Measurements from ENCODE around the gene RAPSN. TPM values are rescaled to one million over a fixed set of nuclear protein-coding genes. Genes with fewer than 3 reads are reported as not detected.

RAPSN gene
- total and polyA plus RNA-seq, 2 of the 8 experiments (the other 6 are each of a cell fraction or from before 2014, with no cell fraction given): 0.06 to 0.34 TPM

GRCh38 chr11:47409440-47410369 is 39.2 kb downstream of the RAPSN start:
- Histone ChIP-seq H2BK120ac (replicated peaks; ENCODE audit: low read depth, low read length) (no peak overlapping the region), H4K91ac (replicated peaks; ENCODE audit: insufficient read length, low read length) (no peak overlapping the region), H3K36me3 (ENCODE audit: control insufficient read depth in 2 of 4, insufficient read depth in 4 of 4, low read length in 3 of 4) (peaks cover 0 to 2% (median 0%) of the 10 kb centered on the region in 4 experiments; a peak in 2 of 8 replicates), H3K4me3 (ENCODE audit: extremely low read depth in 1 of 4, insufficient read depth in 2 of 4, low read depth in 3 of 4, low read length in 4 of 4) (peak overlapping the region in 2 of 4 experiments; percentile 56 to 66; a peak in 4 of 8 replicates), H2AFZ (ENCODE audit: low read length) (no peak overlapping the region), H3K4ac (replicated peaks; ENCODE audit: insufficient read length, low read depth, low read length) (no peak overlapping the region), H3K14ac (ENCODE audit: insufficient read length) (no peak overlapping the region), H3K79me1 (ENCODE audit: low read depth, low read length) (no peaks in the 10 kb centered on the region), H3K18ac (ENCODE audit: extremely low read depth, low read length) (no peak overlapping the region), H3K9me3 (ENCODE audit: insufficient read depth in 2 of 2, low read depth in 1 of 2, low read length in 1 of 2) (no peaks in the 10 kb centered on the region), H2AK5ac (ENCODE audit: low read depth, low read length) (no peak overlapping the region), H3K27ac (ENCODE audit: low read depth, low read length) (no peak overlapping the region), H2BK15ac (ENCODE audit: low read length) (no peak overlapping the region), H3K9ac (replicated peaks in 1 of 4; ENCODE audit: extremely low read depth in 1 of 4, low read depth in 3 of 4, low read length in 3 of 4) (no peak overlapping the region), H2BK5ac (ENCODE audit: low read depth, low read length) (no peak overlapping the region), H3K23ac (ENCODE audit: insufficient read length) (no peak overlapping the region), H3K79me2 (ENCODE audit: control insufficient read depth in 1 of 2, insufficient read depth in 2 of 2, low read length in 2 of 2) (no peaks in the 10 kb centered on the region; a peak in 1 of 4 replicates), H3K56ac (replicated peaks; ENCODE audit: insufficient read length, low read depth, low read length) (no peak overlapping the region), H3K4me1 (replicated peaks in 1 of 4; ENCODE audit: control insufficient read depth in 3 of 4, insufficient read depth in 4 of 4, low read length in 3 of 4) (peaks cover 5 to 13% (median 9%) of the 10 kb centered on the region in 4 experiments), H3K23me2 (ENCODE audit: low read depth, low read length) (peaks cover 11% of the 10 kb centered on the region), H4K5ac (ENCODE audit: insufficient read length, low read depth, low read length) (no peak overlapping the region), H3K4me2 (ENCODE audit: insufficient read depth in 1 of 2, low read depth in 2 of 2, low read length in 2 of 2) (peak overlapping the region; percentile 76 to 81), H4K8ac (ENCODE audit: extremely low read depth, insufficient read depth, low read length) (peak overlapping the region; percentile 18; the same call in 1 of the 2 replicates), H2BK20ac (ENCODE audit: low read length) (no peak overlapping the region), H4K20me1 (replicated peaks in 1 of 2; ENCODE audit: control insufficient read depth in 1 of 2, insufficient read depth in 2 of 2, low read length in 2 of 2) (peaks cover 0 to 6% of the 10 kb centered on the region in 2 experiments), H3K27me3 (replicated peaks in 1 of 4; ENCODE audit: control insufficient read depth in 3 of 4, extremely low read depth in 1 of 4, insufficient read depth in 3 of 4, low read length in 3 of 4) (no peaks in the 10 kb centered on the region), H2BK12ac (ENCODE audit: low read depth, low read length) (no peak overlapping the region)
- ChIA-PET CTCF (ENCODE audit: partially characterized antibody) (interaction anchor here (0.6 to 6.2 kb wide), 11 partner anchors 16 to 195 kb away, joined by 3 to 59 read pairs (median 3); partner anchors contain the start of genes DDB2 and PSMC3), POLR2A (ENCODE audit: partially characterized antibody) (interaction anchor here (0.7 to 12.8 kb wide), 6 partner anchors 9 to 232 kb away, joined by 3 to 140 read pairs (median 4); partner anchors contain the start of genes MTCH2 and PSMC3)
- FAIRE-seq (no peak), DNase-seq (ENCODE audit: low read depth in 1 of 2, low spot score in 2 of 2) (no peak)
- no peak for TF ChIP-seq SIX5 (IDR thresholded peaks at IDR 0.05; ENCODE audit: low read depth, low read length)
- no peak for TF ChIP-seq E2F6 (IDR thresholded peaks at IDR 0.05)
- no peak for TF ChIP-seq YY1 (IDR thresholded peaks at IDR 0.05; ENCODE audit: low read depth, low read length)
- 92% methylated on average over 31 of the region's 31 CpGs; no CpG with 5 or more reads in 1 of the 2 experiments for WGBS, 2 experiments (ENCODE audit: extremely low coverage in 1 of 2, insufficient coverage in 1 of 2, insufficient read length in 1 of 2, insufficient replicate concordance in 2 of 2, low coverage in 1 of 2, low lambda C conversion rate in 2 of 2, missing lambda C conversion rate in 1 of 2)
